Trophoblast cell (in vitro differentiated cells and primary cell): ENCODE measurements around the gene IMMT.

Experiments used
- DNase-seq, 2 donors: peaks; one replicate each; pipeline ENCODE4 v3.0.0-alpha.2; 2016
- H2AFZ ChIP-seq: 2 replicates; pipeline ENCODE4 v1.6.1; 2013; ENCODE audit warnings: low read length, moderate library complexity, mild to moderate bottlenecking; ENCODE audit not compliant: insufficient read depth, poor library complexity
- H2AK5ac ChIP-seq: 2 replicates; pipeline ENCODE4 v1.6.1; 2013; ENCODE audit warnings: mild to moderate bottlenecking, low read length
- H2BK120ac ChIP-seq: 2 replicates; pipeline ENCODE4 v1.6.1; 2013; ENCODE audit warnings: low read length, mild to moderate bottlenecking, moderate library complexity; ENCODE audit not compliant: insufficient read depth, poor library complexity
- H2BK12ac ChIP-seq: 2 replicates; pipeline ENCODE4 v1.6.1; 2013; ENCODE audit warnings: mild to moderate bottlenecking, low read length, moderate library complexity
- H2BK5ac ChIP-seq: 2 replicates; pipeline ENCODE4 v1.6.1; 2013; ENCODE audit warnings: low read length, low read depth, moderate library complexity, mild to moderate bottlenecking; ENCODE audit not compliant: poor library complexity
- H3K14ac ChIP-seq: 2 replicates; pipeline ENCODE4 v1.6.1; 2013; ENCODE audit warnings: mild to moderate bottlenecking, low read length
- H3K18ac ChIP-seq: 2 replicates; pipeline ENCODE4 v1.6.1; 2013; ENCODE audit warnings: mild to moderate bottlenecking, low read length
- H3K23ac ChIP-seq: 2 replicates; pipeline ENCODE4 v1.6.1; 2013; ENCODE audit warnings: low read length
- H3K27ac ChIP-seq: 2 replicates; pipeline ENCODE4 v1.5.1; 2013; ENCODE audit warnings: low read depth, mild to moderate bottlenecking, inconsistent platforms, low read length, moderate library complexity
- H3K27me3 ChIP-seq: 2 replicates; pipeline ENCODE4 v1.6.1; 2013; ENCODE audit warnings: inconsistent platforms, mild to moderate bottlenecking, low read length, moderate library complexity; ENCODE audit not compliant: insufficient read depth
- H3K36me3 ChIP-seq, 2 experiments: 1 replicate in 1 of 2; 2 replicates in 1 of 2; pipeline ENCODE4 v1.6.1; 2013; ENCODE audit warnings: low read length in 2 of 2, mild to moderate bottlenecking in 2 of 2, moderate library complexity in 1 of 2; ENCODE audit not compliant: insufficient read depth in 2 of 2, control insufficient read depth in 1 of 2
- H3K4ac ChIP-seq: 2 replicates; pipeline ENCODE4 v1.6.1; 2013; ENCODE audit warnings: low read depth, mild to moderate bottlenecking, low read length, moderate library complexity
- H3K4me1 ChIP-seq, 2 experiments: 1 replicate in 1 of 2; 2 replicates in 1 of 2; pipeline ENCODE4 v1.6.1; 2013; ENCODE audit warnings: low read length in 2 of 2, mild to moderate bottlenecking in 2 of 2, moderate library complexity in 1 of 2; ENCODE audit not compliant: insufficient read depth in 2 of 2, control insufficient read depth in 1 of 2
- H3K4me2 ChIP-seq: 2 replicates; pipeline ENCODE4 v1.6.1; 2013; ENCODE audit warnings: inconsistent platforms, mild to moderate bottlenecking, low read length, moderate library complexity
- H3K4me3 ChIP-seq: 2 replicates; pipeline ENCODE4 v1.5.1; 2013; ENCODE audit warnings: mild to moderate bottlenecking, low read depth, low read length, inconsistent platforms
- H3K79me1 ChIP-seq: one replicate; pipeline ENCODE4 v1.6.1; 2013; ENCODE audit warnings: low read length
- H3K79me2 ChIP-seq: 2 replicates; pipeline ENCODE4 v1.6.1; 2013; ENCODE audit warnings: low read length, mild to moderate bottlenecking; ENCODE audit not compliant: control insufficient read depth, insufficient read depth, poor library complexity
- H3K9ac ChIP-seq: 2 replicates; pipeline ENCODE4 v1.6.1; 2013; ENCODE audit warnings: mild to moderate bottlenecking, low read length
- H3K9me3 ChIP-seq: 2 replicates; pipeline ENCODE4 v1.6.1; 2013; ENCODE audit warnings: low read depth, mild to moderate bottlenecking, control low read depth, inconsistent platforms, low read length; ENCODE audit not compliant: insufficient read depth
- H4K12ac ChIP-seq: 2 replicates; pipeline ENCODE4 v1.6.1; 2013; ENCODE audit warnings: low read depth, mild to moderate bottlenecking, low read length, moderate library complexity
- H4K8ac ChIP-seq: 2 replicates; pipeline ENCODE4 v1.6.1; 2013; ENCODE audit warnings: low read depth, mild to moderate bottlenecking, low read length, moderate library complexity
- H4K91ac ChIP-seq: one replicate; pipeline ENCODE4 v1.6.1; 2013; ENCODE audit warnings: low read depth, mild to moderate bottlenecking, low read length, moderate library complexity
- WGBS: extraction: QIAGEN DNeasy Blood & Tissue Kit; methylation state at CpG from one replicate; pipeline ENCODE4 v1.1.7; 2013; ENCODE audit warnings: missing lambda C conversion rate; ENCODE audit not compliant: insufficient read length, insufficient coverage; ENCODE audit errors: extremely low coverage; 5-methylcytosine and 5-hydroxymethylcytosine counted together

Gene IMMT

DNA sequence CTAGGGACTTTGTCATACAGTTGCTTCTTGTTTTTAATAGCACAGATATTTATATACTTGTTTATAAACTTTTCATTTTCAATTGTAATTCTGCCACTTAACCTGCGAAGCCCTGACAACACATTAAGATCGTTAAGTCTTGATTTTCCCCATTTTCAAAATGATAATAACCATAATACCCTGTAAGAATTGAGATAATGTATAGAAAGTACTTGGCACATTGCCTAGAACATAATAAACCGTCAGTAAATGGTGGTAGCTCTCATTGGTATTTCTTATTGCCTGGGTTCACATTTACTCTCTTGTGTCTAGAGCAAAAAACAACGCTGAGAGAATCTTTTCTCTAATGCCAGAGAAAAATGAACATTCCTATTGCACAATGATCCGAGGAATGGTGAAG, 70.6 kb downstream of the IMMT start:
- H3K79me1 ChIP-seq, result no peaks in the 10 kb centered on the region
- H3K23ac ChIP-seq, result no peak overlapping the region
- no peak overlapping the region for H3K4me3 ChIP-seq
- H3K9me3 ChIP-seq, result no peaks in the 10 kb centered on the region
- H3K27ac ChIP-seq, result no peak overlapping the region
- no peak overlapping the region for H2BK120ac ChIP-seq
- no peak overlapping the region for H2AK5ac ChIP-seq
- H2BK12ac ChIP-seq, result no peak overlapping the region
- no peak overlapping the region for H2AFZ ChIP-seq
- peaks cover 30 to 56% of the 10 kb centered on the region in 2 experiments for H3K36me3 ChIP-seq
- H3K27me3 ChIP-seq, result no peaks in the 10 kb centered on the region
- no peak overlapping the region for H3K14ac ChIP-seq
- no peak overlapping the region for H3K18ac ChIP-seq
- no peak overlapping the region for H3K9ac ChIP-seq
- no peak overlapping the region for H3K4me2 ChIP-seq
- H4K8ac ChIP-seq, result no peak overlapping the region
- no peaks in the 10 kb centered on the region for H3K4me1 ChIP-seq
- no peak overlapping the region for H4K12ac ChIP-seq
- no peaks in the 10 kb centered on the region for H3K79me2 ChIP-seq
- WGBS, result no CpG with 5 or more reads among the region's 5 CpGs
- no peak overlapping the region for H3K4ac ChIP-seq
- no peak for DNase-seq
- H2BK5ac ChIP-seq, result no peak overlapping the region
- H4K91ac ChIP-seq, result no peak overlapping the region

GRCh38 chr2:86123328-86123925, 71.8 kb downstream of the IMMT start:
- no CpG with 5 or more reads among the region's 5 CpGs for WGBS
- no peak overlapping the region for H2AK5ac ChIP-seq
- H3K4me1 ChIP-seq, result no peaks in the 10 kb centered on the region
- peaks cover 30 to 57% of the 10 kb centered on the region in 2 experiments for H3K36me3 ChIP-seq
- H4K8ac ChIP-seq, result no peak overlapping the region
- H4K91ac ChIP-seq, result no peak overlapping the region
- H3K4me3 ChIP-seq, result no peak overlapping the region
- no peak overlapping the region for H2BK120ac ChIP-seq
- H3K27me3 ChIP-seq, result no peaks in the 10 kb centered on the region
- no peak overlapping the region for H3K18ac ChIP-seq
- H4K12ac ChIP-seq, result no peak overlapping the region
- DNase-seq, result no peak
- no peak overlapping the region for H2BK5ac ChIP-seq
- no peak overlapping the region for H3K4ac ChIP-seq
- no peak overlapping the region for H3K27ac ChIP-seq
- H3K79me2 ChIP-seq, result no peaks in the 10 kb centered on the region
- H3K4me2 ChIP-seq, result no peak overlapping the region
- H3K23ac ChIP-seq, result no peak overlapping the region
- no peaks in the 10 kb centered on the region for H3K9me3 ChIP-seq
- H2BK12ac ChIP-seq, result no peak overlapping the region
- no peak overlapping the region for H3K14ac ChIP-seq
- no peaks in the 10 kb centered on the region for H3K79me1 ChIP-seq
- no peak overlapping the region for H2AFZ ChIP-seq
- H3K9ac ChIP-seq, result no peak overlapping the region

GRCh38 chr2:86118130-86118529, 77.1 kb downstream of the IMMT start:
- H3K9me3 ChIP-seq, result no peaks in the 10 kb centered on the region
- no peaks in the 10 kb centered on the region for H3K79me1 ChIP-seq
- H3K79me2 ChIP-seq, result no peaks in the 10 kb centered on the region
- H4K12ac ChIP-seq, result no peak overlapping the region
- no peak overlapping the region for H2AFZ ChIP-seq
- H2BK120ac ChIP-seq, result no peak overlapping the region
- H2BK12ac ChIP-seq, result no peak overlapping the region
- DNase-seq, result no peak
- H3K27ac ChIP-seq, result no peak overlapping the region
- no peak overlapping the region for H3K4me3 ChIP-seq
- H3K4me2 ChIP-seq, result no peak overlapping the region
- H3K4ac ChIP-seq, result no peak overlapping the region
- H2BK5ac ChIP-seq, result no peak overlapping the region
- H4K91ac ChIP-seq, result no peak overlapping the region
- H3K18ac ChIP-seq, result no peak overlapping the region
- H3K4me1 ChIP-seq, result peaks cover 0 to 3% of the 10 kb centered on the region in 2 experiments
- no peaks in the 10 kb centered on the region for H3K27me3 ChIP-seq
- H2AK5ac ChIP-seq, result no peak overlapping the region
- no peak overlapping the region for H4K8ac ChIP-seq
- H3K14ac ChIP-seq, result no peak overlapping the region
- WGBS, result no CpG with 5 or more reads among the region's 2 CpGs
- no peak overlapping the region for H3K23ac ChIP-seq
- H3K36me3 ChIP-seq, result peaks cover 29 to 51% of the 10 kb centered on the region in 2 experiments
- H3K9ac ChIP-seq, result no peak overlapping the region

GRCh38 chr2:86107031-86107430, 88.2 kb downstream of the IMMT start:
- no peak overlapping the region for H3K18ac ChIP-seq
- peaks cover 7 to 15% of the 10 kb centered on the region in 2 experiments for H3K36me3 ChIP-seq
- H4K91ac ChIP-seq, result no peak overlapping the region
- H3K4ac ChIP-seq, result peak overlapping the region; percentile 72
- no peak overlapping the region for H2BK120ac ChIP-seq
- H3K14ac ChIP-seq, result no peak overlapping the region
- no peak overlapping the region for H2BK5ac ChIP-seq
- H2BK12ac ChIP-seq, result no peak overlapping the region
- no peak overlapping the region for H2AK5ac ChIP-seq
- H3K27me3 ChIP-seq, result no peaks in the 10 kb centered on the region
- H3K23ac ChIP-seq, result no peak overlapping the region
- DNase-seq, result no peak
- WGBS, result no CpG with 5 or more reads among the region's 5 CpGs
- H3K79me2 ChIP-seq, result peaks cover 6% of the 10 kb centered on the region
- no peak overlapping the region for H3K27ac ChIP-seq
- no peak overlapping the region for H2AFZ ChIP-seq
- H3K4me3 ChIP-seq, result no peak overlapping the region
- H3K79me1 ChIP-seq, result peaks cover 5% of the 10 kb centered on the region
- no peaks in the 10 kb centered on the region for H3K9me3 ChIP-seq
- no peak overlapping the region for H3K9ac ChIP-seq
- peak overlapping the region; percentile 85 for H3K4me2 ChIP-seq
- H4K8ac ChIP-seq, result no peak overlapping the region
- no peak overlapping the region for H4K12ac ChIP-seq
- H3K4me1 ChIP-seq, result no peaks in the 10 kb centered on the region
